K562 (cell line): Measurements from ENCODE around the gene SMIM10. TPM values are rescaled to one million over a fixed set of nuclear protein-coding genes. Genes with fewer than 3 reads are reported as not detected.

Source experiments
- ATF7 ChIP-seq: fragments of 450-650 bp; IDR thresholded peaks from 2 replicates; pipeline ENCODE4 v1.7.1; 2014; ENCODE audit warnings: mild to moderate bottlenecking, moderate library complexity
- DNMT1 ChIP-seq: fragments of 450-650 bp; IDR thresholded peaks from 2 replicates; pipeline ENCODE4 v1.6.1; 2016; ENCODE audit warnings: antibody characterized with exemption, mild to moderate bottlenecking
- EWSR1 ChIP-seq: fragments of 450-650 bp; IDR thresholded peaks from 2 replicates; pipeline ENCODE4 v1.6.1; 2018; ENCODE audit warnings: borderline replicate concordance, mild to moderate bottlenecking, low read depth, moderate library complexity; ENCODE audit not compliant: partially characterized antibody
- FOXK2 ChIP-seq, 2 experiments: fragments of 450-650 bp; IDR thresholded peaks in 1 of 2; conservative IDR thresholded peaks in 1 of 2; 2 replicates each; pipeline ENCODE4 v1.6.1; 2016; ENCODE audit warnings: low read depth in 2 of 2, mild to moderate bottlenecking in 1 of 2
- HMG20A ChIP-seq: fragments of 450-650 bp; formaldehyde crosslinking; conservative IDR thresholded peaks from 2 replicates; pipeline ENCODE4 v1.4.0; 2020; ENCODE audit warnings: mild to moderate bottlenecking, mixed read lengths
- HNRNPLL ChIP-seq: fragments of 200-400 bp; formaldehyde crosslinking; IDR thresholded peaks from 2 replicates; pipeline ENCODE4 v1.6.1; 2017; ENCODE audit warnings: low read length, low read depth, mild to moderate bottlenecking; ENCODE audit not compliant: poor library complexity, severe bottlenecking
- MCM3 ChIP-seq: fragments of 450-650 bp; IDR thresholded peaks from 2 replicates; pipeline ENCODE4 v1.6.1; 2016
- MEF2A ChIP-seq: IDR thresholded peaks from 2 replicates; pipeline ENCODE4 v1.6.1; 2011; ENCODE audit warnings: low read depth, mild to moderate bottlenecking, low read length, moderate library complexity; ENCODE audit not compliant: control insufficient read depth
- MIER1 ChIP-seq: fragments of 450-650 bp; IDR thresholded peaks from 2 replicates; pipeline ENCODE4 v1.6.1; 2016; ENCODE audit warnings: antibody characterized with exemption, mild to moderate bottlenecking, low read depth
- NCOA6 ChIP-seq: fragments of 450-650 bp; IDR thresholded peaks from 2 replicates; pipeline ENCODE4 v1.6.1; 2017; ENCODE audit warnings: mild to moderate bottlenecking
- PRPF4 ChIP-seq: fragments of 200-400 bp; formaldehyde crosslinking; IDR thresholded peaks from one replicate; pipeline ENCODE4 v1.6.1; 2017; ENCODE audit warnings: low read length, low read depth, mild to moderate bottlenecking; ENCODE audit not compliant: insufficient read depth, poor library complexity, severe bottlenecking
- SAFB ChIP-seq: fragments of 200-400 bp; formaldehyde crosslinking; IDR thresholded peaks from 2 replicates; pipeline ENCODE4 v1.6.1; 2017; ENCODE audit warnings: low read depth, low read length, borderline replicate concordance
- SP2 ChIP-seq: IDR thresholded peaks from 2 replicates; pipeline ENCODE4 v1.6.1; 2011; ENCODE audit warnings: mild to moderate bottlenecking, low read depth, low read length, moderate library complexity; ENCODE audit not compliant: poor library complexity, severe bottlenecking; ENCODE audit errors: extremely low read depth
- STAG1 ChIP-seq: sonication (generic); formaldehyde crosslinking; IDR thresholded peaks from 2 replicates; pipeline ENCODE4 v1.5.0; 2020; ENCODE audit warnings: missing genetic modification reagents, borderline replicate concordance
- TAF9B ChIP-seq: fragments of 450-650 bp; IDR thresholded peaks from 2 replicates; pipeline ENCODE4 v1.6.1; 2018; ENCODE audit warnings: mild to moderate bottlenecking; ENCODE audit not compliant: partially characterized antibody
- TBL1XR1 ChIP-seq, 2 experiments: IDR thresholded peaks; 2 replicates each; pipeline ENCODE4 v1.6.1; 2012; ENCODE audit warnings: improper control_type of control experiment in 2 of 2, low read length in 2 of 2, mild to moderate bottlenecking in 1 of 2
- TEAD4 ChIP-seq, 2 experiments: sonication (generic) in 1 of 2; formaldehyde crosslinking in 1 of 2; IDR thresholded peaks; 2 replicates each; pipeline versions ENCODE4 v1.6.1 to v1.8.0; 2012 to 2022; ENCODE audit warnings: borderline replicate concordance in 1 of 2, inconsistent platforms in 1 of 2, low read length in 1 of 2, mild to moderate bottlenecking in 1 of 2, missing genetic modification reagents in 1 of 2
- ZNF644 ChIP-seq: fragments of 200-800 bp; sonication (Bioruptor generic); IDR thresholded peaks from 2 replicates; pipeline ENCODE4 v1.6.1; 2016; ENCODE audit warnings: low read depth, missing genetic modification characterization, missing compliant biosample characterization
- ZNF764 ChIP-seq: fragments of 250-450 bp; sonication (Bioruptor Pico); IDR thresholded peaks from 2 replicates; pipeline ENCODE4 v1.4.0; 2020; ENCODE audit warnings: low read depth, mild to moderate bottlenecking, moderate library complexity
- polyA plus RNA-seq, 8 experiments: library from polyadenylated mRNA; depleted of rRNA in 4 of 8; stranded (reverse) in 5 of 8; unstranded in 3 of 8; fragments of >200 nt; fragmentation: Nextera tagmentation in 2 of 8; fragmentation: Illumina TruSeq in 1 of 8; extraction: Ambion mirVana in 2 of 8; extraction: Trizol in 1 of 8; gene quantifications; 2 replicates each; pipeline versions ENCODE4 v1.2.1 to v1.2.3, GENCODE V29; 2011 to 2014; ENCODE audit warnings: inconsistent platforms in 1 of 8, missing spikeins in 1 of 8
- total RNA-seq, 7 experiments: library from RNA; depleted of rRNA in 6 of 7; stranded (reverse); fragments of >200 nt in 6 of 7; fragmentation: Illumina TruSeq in 2 of 7; extraction: Trizol in 2 of 7; gene quantifications; 2 replicates each; pipeline versions ENCODE4 v1.2.1 to v1.2.3, GENCODE V29; 2011 to 2021; ENCODE audit warnings: low replicate concordance in 1 of 7
- TF ChIP-seq, protein P1 (sequence below): sonication (generic); formaldehyde crosslinking; IDR thresholded peaks from 2 replicates; pipeline ENCODE4 v1.4.0; 2020; ENCODE audit warnings: mild to moderate bottlenecking, missing genetic modification reagents
- TF ChIP-seq, protein P2 (sequence below): fragments of 250-450 bp; sonication (Bioruptor Pico); IDR thresholded peaks from 2 replicates; pipeline ENCODE4 v1.5.0; 2021
- TF ChIP-seq, protein P3 (sequence below), 2 experiments: fragments of 450-650 bp in 1 of 2; sonication (generic) in 1 of 2; formaldehyde crosslinking; conservative IDR thresholded peaks; 2 replicates each; pipeline versions ENCODE4 v1.4.0 to v1.8.1; 2020 to 2022; ENCODE audit warnings: mild to moderate bottlenecking in 1 of 2, missing genetic modification reagents in 1 of 2
- TF ChIP-seq, protein P4 (sequence below): fragments of 250-450 bp; sonication (Bioruptor Pico); IDR thresholded peaks from 2 replicates; pipeline ENCODE4 v1.6.1; 2021; ENCODE audit warnings: mild to moderate bottlenecking

SMIM10 gene
- total and polyA plus RNA-seq, 9 of the 15 experiments (the other 6 are each of a cell fraction or from before 2014, with no cell fraction given): 2.1 to 25.3 (median 16.4) TPM

DNA sequence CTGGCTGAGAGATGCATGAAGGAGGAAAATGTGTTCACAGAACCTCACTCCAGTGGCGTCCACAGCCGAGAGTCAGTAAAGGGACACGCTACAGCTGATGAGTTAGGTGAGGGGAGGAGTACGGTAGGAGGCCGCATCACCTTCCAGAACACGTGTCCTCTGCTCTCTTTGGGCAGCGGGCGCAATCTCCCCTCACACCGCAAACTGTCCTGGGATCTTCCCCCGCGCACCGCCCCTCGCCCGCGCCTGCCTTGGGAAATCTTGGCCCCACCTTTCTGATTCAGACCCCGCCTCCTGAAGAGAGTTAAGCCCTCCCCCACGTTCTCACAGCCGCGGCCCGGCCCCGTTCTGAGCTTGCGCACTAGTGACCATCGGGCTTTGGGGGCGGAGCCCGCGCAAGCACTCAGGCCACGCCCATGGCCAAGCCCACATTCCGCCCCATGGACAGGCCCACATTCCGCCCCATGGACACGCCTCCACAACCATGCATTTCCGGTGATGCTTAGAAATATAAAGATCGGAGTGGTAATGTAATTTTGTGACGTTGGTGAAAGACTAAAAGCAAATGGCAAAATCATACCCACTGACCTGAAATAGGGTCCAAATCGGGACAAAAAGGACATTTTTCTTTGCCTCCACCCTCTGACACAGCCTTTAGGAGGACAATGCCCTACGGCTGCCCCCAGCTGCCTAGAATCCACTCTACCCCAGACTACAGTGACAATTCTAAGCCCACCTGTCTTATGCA, 13.3 kb downstream of the SMIM10 start (continued):
- TF ChIP-seq, protein P1, sequence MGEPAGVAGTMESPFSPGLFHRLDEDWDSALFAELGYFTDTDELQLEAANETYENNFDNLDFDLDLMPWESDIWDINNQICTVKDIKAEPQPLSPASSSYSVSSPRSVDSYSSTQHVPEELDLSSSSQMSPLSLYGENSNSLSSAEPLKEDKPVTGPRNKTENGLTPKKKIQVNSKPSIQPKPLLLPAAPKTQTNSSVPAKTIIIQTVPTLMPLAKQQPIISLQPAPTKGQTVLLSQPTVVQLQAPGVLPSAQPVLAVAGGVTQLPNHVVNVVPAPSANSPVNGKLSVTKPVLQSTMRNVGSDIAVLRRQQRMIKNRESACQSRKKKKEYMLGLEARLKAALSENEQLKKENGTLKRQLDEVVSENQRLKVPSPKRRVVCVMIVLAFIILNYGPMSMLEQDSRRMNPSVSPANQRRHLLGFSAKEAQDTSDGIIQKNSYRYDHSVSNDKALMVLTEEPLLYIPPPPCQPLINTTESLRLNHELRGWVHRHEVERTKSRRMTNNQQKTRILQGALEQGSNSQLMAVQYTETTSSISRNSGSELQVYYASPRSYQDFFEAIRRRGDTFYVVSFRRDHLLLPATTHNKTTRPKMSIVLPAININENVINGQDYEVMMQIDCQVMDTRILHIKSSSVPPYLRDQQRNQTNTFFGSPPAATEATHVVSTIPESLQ (CRISPR knock-in tag): no peak
- TF ChIP-seq ZNF644 (no peak), FOXK2 (conservative IDR thresholded peaks at IDR 0.05 in 1 of 2, IDR thresholded peaks at IDR 0.05 in 1 of 2; ENCODE audit: low read depth in 2 of 2) (no peak), ATF7 (peak; percentile 37; the same call in 1 of the 2 replicates), STAG1 (CRISPR knock-in tag) (no peak), MCM3 (no peak), SAFB (no peak), EWSR1 (no peak), MEF2A (no peak), TEAD4 (IDR thresholded peaks at IDR 0.05; ENCODE audit: low read length) (peak; percentile 72), TEAD4 (CRISPR knock-in tag; IDR thresholded peaks at IDR 0.05; ENCODE audit: borderline replicate concordance) (no peak), HNRNPLL (peak; percentile 85), PRPF4 (no peak), TBL1XR1 (IDR thresholded peaks at IDR 0.05; ENCODE audit: low read length in 2 of 2) (no peak), NCOA6 (no peak), SP2 (no peak), ZNF764 (CRISPR knock-in tag) (no peak), TAF9B (no peak), HMG20A (CRISPR knock-in tag) (no peak), MIER1 (no peak), DNMT1 (no peak)
- TF ChIP-seq, protein P2, sequence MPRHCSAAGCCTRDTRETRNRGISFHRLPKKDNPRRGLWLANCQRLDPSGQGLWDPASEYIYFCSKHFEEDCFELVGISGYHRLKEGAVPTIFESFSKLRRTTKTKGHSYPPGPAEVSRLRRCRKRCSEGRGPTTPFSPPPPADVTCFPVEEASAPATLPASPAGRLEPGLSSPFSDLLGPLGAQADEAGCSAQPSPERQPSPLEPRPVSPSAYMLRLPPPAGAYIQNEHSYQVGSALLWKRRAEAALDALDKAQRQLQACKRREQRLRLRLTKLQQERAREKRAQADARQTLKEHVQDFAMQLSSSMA (CRISPR knock-in tag): no peak
- TF ChIP-seq, protein P3, sequence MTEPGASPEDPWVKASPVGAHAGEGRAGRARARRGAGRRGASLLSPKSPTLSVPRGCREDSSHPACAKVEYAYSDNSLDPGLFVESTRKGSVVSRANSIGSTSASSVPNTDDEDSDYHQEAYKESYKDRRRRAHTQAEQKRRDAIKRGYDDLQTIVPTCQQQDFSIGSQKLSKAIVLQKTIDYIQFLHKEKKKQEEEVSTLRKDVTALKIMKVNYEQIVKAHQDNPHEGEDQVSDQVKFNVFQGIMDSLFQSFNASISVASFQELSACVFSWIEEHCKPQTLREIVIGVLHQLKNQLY (CRISPR knock-in tag; conservative IDR thresholded peaks at IDR 0.05): no peak
- TF ChIP-seq, protein P4, sequence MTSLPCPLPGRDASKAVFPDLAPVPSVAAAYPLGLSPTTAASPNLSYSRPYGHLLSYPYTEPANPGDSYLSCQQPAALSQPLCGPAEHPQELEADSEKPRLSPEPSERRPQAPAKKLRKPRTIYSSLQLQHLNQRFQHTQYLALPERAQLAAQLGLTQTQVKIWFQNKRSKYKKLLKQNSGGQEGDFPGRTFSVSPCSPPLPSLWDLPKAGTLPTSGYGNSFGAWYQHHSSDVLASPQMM (CRISPR knock-in tag): no peak
